ENCODE data around the gene HAAO. TPM values are rescaled to one million over a fixed set of nuclear protein-coding genes. Genes with fewer than 3 reads are reported as not detected.

HAAO gene
- total RNA-seq, 1 experiment from 2014 or later: 0.74 TPM

DNA sequence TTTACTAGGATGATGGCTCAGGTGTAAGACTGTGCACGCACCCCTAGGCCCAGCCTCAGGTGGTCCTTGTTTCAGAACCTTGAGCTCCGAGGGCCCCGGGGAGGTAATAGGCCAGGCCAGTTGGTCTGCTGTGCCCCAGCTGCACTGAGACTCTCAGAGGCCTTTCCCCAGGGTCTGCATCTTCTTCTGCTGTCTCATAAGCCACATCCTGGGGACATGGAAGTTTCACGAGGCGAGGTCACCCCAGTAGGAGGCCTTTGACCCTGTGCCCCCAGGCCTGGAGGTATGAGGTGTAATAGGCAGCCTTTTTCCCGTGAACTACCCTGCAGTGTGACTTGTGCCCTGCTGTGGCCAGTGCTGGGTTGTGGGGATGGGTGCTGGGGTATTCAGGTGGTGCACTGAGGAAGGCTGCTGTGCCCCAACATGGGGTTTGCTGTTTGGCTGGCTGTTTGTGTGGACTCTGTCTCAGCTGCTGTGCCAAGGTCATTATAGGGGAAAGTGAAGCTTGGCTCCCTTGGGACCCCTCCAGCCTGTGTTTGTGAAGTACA, 35.3 kb downstream of the HAAO start:
- CTCF ChIA-PET: no interaction called here
- Histone ChIP-seq H3K36me3 (ENCODE audit: control insufficient read depth, insufficient read depth, low read length) (no peaks in the 10 kb centered on the region), H3K27ac (ENCODE audit: low read length) (no peak overlapping the region), H3K4me3 (ENCODE audit: low read depth in 2 of 2, low read length in 2 of 2) (no peak overlapping the region), H3K4me1 (ENCODE audit: control insufficient read depth, insufficient read depth, low read length) (no peaks in the 10 kb centered on the region), H3K9me3 (ENCODE audit: control insufficient read depth, insufficient read depth, low read depth, low read length) (no peaks in the 10 kb centered on the region), H3K27me3 (ENCODE audit: control insufficient read depth, insufficient read depth, low read length) (no peaks in the 10 kb centered on the region)
- intact Hi-C loops (cut with micrococcal nuclease; ENCODE audit: unreplicated experiment) (no loop called here), in situ Hi-C loops (cut with HindIII; ENCODE audit: low pct_unique_long_range_greater_than_20kb, low sequenced_read_pairs) (no loop called here)
- BruUV-seq (replicated peaks): no TSS peak
- ATAC-seq (no peak), DNase-seq (ENCODE audit: low read depth, low spot score) (no peak)
- no peak for TF ChIP-seq CTCF (IDR thresholded peaks at IDR 0.05)
- no peak for TF ChIP-seq POLR2AphosphoS5 (IDR thresholded peaks at IDR 0.05; ENCODE audit: low read depth, low read length)
- TF ChIP-seq, protein P1, sequence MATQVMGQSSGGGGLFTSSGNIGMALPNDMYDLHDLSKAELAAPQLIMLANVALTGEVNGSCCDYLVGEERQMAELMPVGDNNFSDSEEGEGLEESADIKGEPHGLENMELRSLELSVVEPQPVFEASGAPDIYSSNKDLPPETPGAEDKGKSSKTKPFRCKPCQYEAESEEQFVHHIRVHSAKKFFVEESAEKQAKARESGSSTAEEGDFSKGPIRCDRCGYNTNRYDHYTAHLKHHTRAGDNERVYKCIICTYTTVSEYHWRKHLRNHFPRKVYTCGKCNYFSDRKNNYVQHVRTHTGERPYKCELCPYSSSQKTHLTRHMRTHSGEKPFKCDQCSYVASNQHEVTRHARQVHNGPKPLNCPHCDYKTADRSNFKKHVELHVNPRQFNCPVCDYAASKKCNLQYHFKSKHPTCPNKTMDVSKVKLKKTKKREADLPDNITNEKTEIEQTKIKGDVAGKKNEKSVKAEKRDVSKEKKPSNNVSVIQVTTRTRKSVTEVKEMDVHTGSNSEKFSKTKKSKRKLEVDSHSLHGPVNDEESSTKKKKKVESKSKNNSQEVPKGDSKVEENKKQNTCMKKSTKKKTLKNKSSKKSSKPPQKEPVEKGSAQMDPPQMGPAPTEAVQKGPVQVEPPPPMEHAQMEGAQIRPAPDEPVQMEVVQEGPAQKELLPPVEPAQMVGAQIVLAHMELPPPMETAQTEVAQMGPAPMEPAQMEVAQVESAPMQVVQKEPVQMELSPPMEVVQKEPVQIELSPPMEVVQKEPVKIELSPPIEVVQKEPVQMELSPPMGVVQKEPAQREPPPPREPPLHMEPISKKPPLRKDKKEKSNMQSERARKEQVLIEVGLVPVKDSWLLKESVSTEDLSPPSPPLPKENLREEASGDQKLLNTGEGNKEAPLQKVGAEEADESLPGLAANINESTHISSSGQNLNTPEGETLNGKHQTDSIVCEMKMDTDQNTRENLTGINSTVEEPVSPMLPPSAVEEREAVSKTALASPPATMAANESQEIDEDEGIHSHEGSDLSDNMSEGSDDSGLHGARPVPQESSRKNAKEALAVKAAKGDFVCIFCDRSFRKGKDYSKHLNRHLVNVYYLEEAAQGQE (IDR thresholded peaks at IDR 0.05; ENCODE audit: insufficient read depth in 1 of 2, low read depth in 2 of 2, low read length in 1 of 2): no peak
- no peak for TF ChIP-seq SIN3A (IDR thresholded peaks at IDR 0.05; ENCODE audit: borderline replicate concordance, insufficient read depth, low read depth, low read length)
- TF ChIP-seq TCF7L2 (IDR thresholded peaks at IDR 0.05; ENCODE audit: low read depth, low read length): no peak
- POLR2A ChIA-PET: no interaction called here

DNA sequence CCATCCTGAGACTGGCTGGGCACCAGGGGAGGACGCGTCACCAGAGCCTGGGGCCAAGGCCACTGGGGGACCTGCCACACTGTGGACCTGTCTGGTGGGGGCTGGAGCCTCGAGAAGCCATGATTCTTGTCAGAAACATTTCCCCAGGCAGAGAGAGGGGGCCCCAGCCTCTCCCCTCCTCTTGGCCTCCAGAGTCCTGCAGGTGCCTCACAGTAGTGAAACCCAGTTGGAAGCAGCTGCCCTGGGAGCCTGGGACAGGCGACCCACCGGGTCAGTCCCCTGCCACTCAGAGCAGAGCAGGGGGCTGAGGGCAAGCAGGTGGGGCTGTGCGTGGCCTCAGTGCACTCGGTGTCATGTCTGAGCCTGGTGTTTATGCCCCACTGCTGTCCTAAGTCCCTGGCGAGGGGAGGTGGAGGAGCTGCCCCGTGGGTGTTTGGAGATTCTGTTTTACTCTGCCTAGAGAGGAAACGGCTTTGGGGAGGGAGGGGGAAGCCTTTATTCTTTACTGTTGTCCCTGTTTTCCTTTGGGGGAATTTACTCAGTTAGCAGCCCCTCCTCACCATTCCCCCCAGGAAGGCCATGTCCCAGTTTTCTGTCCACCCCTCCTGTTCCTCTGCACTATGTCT, 36.1 kb downstream of the HAAO start:
- intact Hi-C loops (cut with micrococcal nuclease; ENCODE audit: unreplicated experiment): no loop called here
- POLR2A ChIA-PET: no interaction called here
- BruUV-seq (replicated peaks): no TSS peak
- H3K4me3 ChIP-seq (ENCODE audit: low read depth in 2 of 2, low read length in 2 of 2): no peak overlapping the region
- CTCF ChIA-PET: no interaction called here
- TF ChIP-seq POLR2AphosphoS5 (IDR thresholded peaks at IDR 0.05; ENCODE audit: low read depth, low read length): no peak
- TF ChIP-seq SIN3A (IDR thresholded peaks at IDR 0.05; ENCODE audit: borderline replicate concordance, insufficient read depth, low read depth, low read length): no peak
- no peak for TF ChIP-seq CTCF (IDR thresholded peaks at IDR 0.05)
- no peak for TF ChIP-seq TCF7L2 (IDR thresholded peaks at IDR 0.05; ENCODE audit: low read depth, low read length)
- TF ChIP-seq, protein P1 (IDR thresholded peaks at IDR 0.05; ENCODE audit: insufficient read depth in 1 of 2, low read depth in 2 of 2, low read length in 1 of 2): no peak
- ATAC-seq: no peak
- in situ Hi-C loops (cut with HindIII; ENCODE audit: low pct_unique_long_range_greater_than_20kb, low sequenced_read_pairs): no loop called here
- H3K27me3 ChIP-seq (ENCODE audit: control insufficient read depth, insufficient read depth, low read length): no peaks in the 10 kb centered on the region
- no peaks in the 10 kb centered on the region for H3K36me3 ChIP-seq (ENCODE audit: control insufficient read depth, insufficient read depth, low read length)
- no peaks in the 10 kb centered on the region for H3K9me3 ChIP-seq (ENCODE audit: control insufficient read depth, insufficient read depth, low read depth, low read length)
- no peak for DNase-seq (ENCODE audit: low read depth, low spot score)
- H3K27ac ChIP-seq (ENCODE audit: low read length): no peak overlapping the region
- no peaks in the 10 kb centered on the region for H3K4me1 ChIP-seq (ENCODE audit: control insufficient read depth, insufficient read depth, low read length)
